Measurements from ENCODE around the gene LMTK2.

The LMTK2 gene

DNA sequence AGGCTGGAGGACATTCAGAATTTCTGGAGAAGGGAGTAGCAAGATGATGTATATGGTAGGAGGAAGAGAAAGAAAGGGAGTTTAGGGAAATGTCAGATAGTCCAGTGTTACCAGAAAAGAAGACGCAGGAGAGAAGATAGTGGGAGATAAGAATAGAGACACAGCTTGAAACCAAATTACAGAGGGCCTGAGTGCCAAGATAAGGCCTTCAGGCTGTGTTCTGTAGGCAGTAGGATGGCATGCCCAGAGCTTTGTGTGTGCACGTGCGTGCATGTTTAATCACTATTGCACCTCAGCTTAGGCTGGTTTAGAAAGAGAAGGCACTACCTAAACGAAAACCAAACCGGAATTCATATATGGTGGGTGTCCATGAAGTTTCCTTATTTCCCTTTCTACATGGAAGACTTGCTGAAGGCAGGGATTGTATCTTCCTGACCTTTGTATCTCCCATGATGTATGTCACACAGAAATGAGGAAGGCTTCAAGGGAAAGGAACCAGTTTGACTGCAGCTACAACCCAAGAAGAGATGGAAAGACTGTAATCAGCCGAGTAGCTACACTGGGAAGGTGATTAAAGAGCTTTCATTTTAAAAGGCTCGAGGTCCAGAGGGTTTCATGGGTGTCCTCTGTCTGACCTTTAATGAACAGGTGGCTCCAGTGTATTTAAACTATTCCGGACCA is 68.7 kb downstream of the LMTK2 start:
- DNase-seq (ENCODE audit: low read depth): no peak

DNA sequence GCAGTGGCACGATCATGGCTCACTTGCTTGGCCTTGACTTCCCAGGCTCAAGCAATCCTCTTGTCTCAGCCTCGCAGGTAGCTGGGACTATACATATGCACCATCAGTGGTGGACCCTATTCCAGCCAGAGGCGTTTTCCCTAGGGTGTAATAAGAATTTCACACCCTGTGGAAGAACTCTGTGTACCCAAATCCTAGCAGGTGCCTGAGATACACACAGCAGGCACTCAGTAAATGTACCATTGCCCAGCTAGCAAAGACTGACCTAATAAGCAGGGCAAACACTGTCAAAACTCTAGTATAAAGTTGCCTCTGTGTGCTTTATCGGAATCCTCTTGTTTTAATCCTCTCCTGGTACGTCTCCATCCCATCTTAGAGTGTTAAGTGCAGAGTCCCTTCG is 70.9 kb downstream of the LMTK2 start:
- no peak for DNase-seq (ENCODE audit: low read depth)

DNA sequence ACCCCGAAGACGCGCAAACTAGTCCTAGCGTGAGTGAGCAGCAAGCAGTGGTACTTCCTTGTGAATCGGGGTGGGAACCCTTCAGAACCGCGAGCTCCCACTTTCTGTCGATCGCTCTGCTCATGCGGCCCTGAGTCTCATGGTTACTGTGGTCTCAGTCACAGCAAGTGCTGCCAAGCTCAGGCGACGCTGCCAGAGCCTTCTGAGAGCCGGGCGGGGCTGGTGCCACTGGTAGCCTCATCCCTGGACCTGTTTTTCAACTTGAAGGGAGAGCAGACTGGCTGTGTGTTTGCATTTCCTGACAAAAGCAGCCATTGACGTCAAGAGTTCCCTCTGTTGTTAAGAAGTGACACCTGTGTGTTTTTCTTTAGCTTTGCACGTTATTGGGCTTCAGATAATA is 71.7 kb downstream of the LMTK2 start:
- no peak for DNase-seq (ENCODE audit: low read depth)

DNA sequence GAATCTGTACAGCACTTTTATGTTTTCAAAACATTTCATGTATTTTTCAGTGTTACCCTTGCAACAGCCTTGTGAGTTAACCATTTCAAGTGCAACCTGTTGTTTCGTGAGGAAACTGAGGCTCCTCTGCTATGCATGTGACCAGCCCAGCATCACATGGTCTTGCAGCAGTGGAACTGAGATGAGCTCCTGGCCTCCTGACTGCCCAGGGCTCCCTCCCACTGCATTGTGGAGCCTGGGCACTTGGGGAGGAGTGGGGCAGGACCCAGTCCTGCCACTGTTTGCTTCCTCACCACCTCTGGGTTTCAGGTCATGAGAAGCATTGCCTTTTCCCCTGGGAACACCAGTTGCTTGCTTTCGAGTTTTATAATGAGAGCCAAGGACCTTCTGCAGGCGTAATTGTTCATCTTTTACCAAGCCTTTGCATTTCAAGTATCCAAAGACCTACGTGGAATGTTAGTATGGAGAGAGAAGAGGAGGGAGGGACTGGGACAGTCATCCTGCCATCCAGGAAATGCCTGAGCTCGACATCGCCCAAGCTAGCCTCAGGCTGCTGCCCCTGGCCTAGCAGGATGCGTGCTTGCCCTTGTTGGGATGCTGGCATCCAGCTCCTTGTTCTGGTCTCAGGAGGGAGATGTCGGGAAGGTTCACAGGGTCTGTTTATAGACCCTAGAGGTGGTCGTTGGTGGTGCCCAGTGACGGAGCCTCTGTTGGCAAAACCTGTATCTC is 72.3 kb downstream of the LMTK2 start:
- no peak for DNase-seq (ENCODE audit: low read depth)

DNA sequence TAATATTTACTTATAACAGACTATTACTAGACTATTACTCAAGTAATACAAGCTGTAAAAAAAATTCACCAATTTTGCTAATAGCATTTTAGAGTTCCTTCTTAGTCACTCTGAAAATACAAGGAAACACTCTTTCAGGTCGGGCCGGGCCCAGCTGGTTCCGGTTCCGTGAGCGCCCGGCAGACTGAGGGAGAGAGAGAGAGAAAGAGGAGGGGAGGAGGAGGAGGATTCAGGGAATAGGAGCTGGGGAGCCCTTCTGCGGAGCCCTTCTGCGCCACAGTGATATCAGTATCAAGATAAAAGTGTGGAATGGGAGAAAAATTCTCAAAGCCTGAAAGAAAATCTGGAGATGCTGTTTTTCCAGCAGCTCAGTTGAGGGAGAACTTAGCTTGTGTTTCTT is 74.1 kb downstream of the LMTK2 start:
- no peak for DNase-seq (ENCODE audit: low read depth)

DNA sequence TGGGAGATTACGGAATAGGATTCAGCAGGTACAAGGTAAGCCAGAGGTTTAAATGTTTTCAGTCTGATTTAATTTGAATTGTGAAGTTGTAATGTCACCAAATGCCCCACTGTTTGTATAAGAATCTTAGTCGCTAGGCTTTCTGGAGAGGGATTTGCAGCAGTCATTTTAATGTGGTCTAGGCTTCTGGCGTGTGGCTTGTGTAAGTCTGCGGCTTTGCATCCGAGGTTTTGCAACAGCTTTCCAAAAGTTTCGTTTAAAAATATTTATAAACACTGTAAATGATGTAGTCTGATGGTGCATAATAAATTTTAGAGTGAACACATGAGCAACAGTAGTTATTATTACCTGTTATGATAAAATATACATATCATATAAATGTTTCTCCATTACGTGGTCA is 78.4 kb downstream of the LMTK2 start:
- DNase-seq (ENCODE audit: low read depth): no peak

DNA sequence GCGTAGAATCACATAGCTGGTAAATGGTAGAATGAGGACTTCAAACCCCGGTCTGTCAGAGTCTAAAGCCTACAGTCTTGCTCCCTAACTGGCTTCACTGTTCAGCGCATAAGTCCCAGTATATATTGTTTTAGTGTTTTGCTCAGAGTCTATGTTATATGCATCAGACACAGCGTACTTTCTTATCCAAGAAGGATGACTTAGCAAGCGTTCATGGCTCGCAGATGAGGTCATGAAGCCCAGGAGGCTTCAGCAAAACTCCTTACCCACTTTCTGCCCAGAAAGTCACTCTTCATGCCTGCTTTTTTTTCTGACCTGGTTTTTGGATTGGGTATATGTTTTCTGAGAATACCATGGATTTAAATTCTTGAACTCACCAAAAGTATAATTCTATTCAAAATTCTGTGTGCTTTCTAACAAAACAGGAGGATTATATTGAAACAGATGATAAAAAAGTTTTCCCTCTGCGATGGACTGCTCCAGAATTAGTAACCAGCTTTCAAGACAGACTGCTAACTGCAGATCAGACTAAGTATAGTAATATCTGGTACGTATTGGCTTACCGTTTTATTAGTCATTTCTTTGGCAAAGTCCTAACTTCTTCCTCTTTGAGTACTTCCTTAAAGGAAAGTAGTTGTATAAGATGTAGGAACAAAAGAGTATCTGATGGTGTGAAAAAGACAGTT is 79.9 kb downstream of the LMTK2 start:
- DNase-seq (ENCODE audit: low read depth): no peak

DNA sequence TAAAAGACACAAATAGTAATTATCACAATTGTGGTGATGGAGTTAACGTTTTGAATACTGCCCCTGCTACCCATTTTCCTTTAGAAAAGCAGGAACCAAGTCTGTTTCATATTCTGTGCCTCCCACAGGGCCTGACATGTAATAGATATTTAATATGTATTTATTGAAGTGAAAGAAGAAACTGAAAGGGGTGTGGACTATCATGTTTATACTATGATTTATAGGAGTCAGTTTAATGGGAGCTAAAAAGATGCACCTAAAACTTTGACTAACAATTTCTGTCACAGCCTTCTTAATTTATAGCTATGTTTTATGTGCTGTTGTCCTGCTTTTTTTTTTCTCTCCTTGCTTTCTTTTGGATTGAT is 80.5 kb downstream of the LMTK2 start:
- no peak for DNase-seq (ENCODE audit: low read depth)

DNA sequence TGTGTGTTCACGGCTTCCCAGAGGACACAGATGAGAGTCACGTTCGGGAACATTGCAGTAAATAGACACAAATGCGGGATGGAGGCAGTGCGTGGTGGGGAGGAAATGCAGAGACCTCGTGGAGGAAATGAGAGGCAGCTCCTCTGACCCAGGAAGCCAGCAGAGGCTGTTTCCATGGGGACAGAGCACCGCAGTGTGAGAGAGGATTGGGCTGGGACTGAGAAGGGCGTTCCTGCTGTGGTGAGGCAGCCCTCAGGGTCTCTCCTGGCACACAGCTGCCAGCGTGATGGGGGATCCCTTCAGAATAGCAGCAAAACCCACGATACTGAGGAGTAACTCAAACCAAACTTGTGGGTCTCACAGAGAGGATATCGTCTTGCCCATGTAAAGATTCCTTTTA is 82.9 kb downstream of the LMTK2 start:
- no peak for DNase-seq (ENCODE audit: low read depth)

DNA sequence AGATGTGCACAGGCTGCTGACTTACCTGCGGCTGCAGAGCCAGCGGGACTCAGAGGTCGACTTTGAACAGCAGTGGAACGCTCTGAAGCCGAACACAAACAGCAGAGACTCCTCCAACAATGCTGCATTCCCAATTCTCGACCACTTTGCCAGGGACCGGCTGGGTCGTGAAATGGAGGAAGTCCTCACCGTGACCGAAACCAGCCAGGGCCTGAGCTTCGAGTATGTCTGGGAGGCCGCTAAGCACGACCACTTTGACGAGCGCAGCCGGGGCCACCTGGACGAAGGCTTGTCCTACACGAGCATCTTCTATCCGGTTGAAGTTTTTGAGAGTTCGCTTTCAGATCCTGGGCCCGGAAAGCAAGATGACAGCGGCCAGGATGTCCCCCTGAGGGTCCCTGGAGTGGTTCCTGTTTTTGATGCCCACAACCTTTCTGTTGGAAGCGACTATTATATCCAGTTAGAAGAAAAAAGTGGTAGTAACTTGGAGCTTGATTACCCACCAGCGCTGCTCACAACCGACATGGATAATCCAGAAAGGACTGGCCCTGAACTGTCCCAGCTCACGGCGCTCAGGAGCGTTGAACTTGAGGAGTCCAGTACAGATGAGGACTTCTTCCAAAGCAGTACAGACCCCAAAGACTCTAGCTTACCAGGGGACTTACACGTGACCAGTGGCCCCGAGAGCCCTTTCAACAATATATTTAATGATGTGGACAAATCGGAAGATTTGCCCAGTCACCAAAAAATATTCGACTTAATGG is 85.2 kb downstream of the LMTK2 start:
- no peak for DNase-seq (ENCODE audit: low read depth)

DNA sequence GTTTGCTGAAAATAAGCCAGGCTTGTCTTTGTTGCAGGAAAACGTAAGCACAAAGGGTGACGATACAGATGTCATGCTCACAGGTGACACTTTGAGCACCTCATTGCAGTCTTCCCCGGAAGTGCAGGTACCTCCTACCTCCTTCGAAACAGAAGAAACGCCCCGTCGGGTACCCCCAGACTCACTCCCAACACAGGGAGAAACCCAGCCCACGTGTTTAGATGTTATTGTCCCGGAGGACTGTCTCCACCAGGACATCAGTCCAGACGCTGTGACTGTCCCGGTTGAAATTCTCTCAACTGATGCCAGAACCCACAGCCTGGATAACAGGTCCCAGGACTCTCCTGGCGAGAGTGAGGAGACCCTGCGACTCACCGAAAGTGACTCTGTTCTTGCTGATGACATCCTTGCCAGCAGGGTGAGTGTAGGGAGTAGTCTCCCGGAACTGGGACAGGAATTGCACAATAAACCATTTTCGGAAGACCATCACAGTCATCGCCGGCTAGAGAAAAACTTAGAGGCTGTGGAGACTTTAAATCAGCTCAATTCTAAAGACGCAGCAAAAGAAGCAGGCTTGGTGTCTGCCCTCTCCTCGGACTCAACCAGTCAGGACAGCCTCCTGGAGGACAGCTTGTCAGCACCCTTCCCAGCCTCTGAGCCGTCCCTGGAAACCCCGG is 86.3 kb downstream of the LMTK2 start:
- DNase-seq (ENCODE audit: low read depth): no peak

DNA sequence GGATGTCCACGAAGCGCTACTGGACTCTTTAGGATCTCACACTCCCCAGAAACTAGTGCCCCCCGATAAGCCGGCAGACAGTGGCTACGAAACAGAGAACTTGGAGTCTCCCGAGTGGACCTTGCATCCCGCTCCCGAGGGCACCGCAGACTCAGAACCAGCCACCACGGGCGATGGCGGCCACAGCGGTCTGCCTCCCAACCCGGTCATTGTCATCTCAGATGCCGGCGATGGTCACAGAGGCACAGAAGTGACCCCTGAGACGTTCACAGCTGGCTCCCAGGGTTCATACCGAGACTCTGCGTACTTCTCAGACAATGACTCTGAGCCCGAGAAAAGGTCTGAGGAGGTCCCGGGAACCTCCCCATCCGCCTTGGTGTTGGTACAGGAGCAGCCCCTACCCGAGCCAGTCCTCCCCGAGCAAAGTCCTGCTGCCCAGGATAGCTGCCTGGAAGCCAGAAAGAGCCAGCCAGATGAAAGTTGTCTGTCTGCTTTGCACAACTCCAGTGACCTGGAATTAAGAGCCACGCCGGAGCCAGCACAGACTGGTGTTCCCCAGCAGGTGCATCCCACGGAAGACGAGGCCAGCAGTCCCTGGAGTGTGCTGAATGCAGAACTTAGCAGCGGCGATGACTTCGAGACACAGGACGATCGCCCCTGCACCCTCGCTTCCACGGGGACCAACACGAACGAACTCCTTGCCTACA is 87.0 kb downstream of the LMTK2 start:
- DNase-seq (ENCODE audit: low read depth): no peak

DNA sequence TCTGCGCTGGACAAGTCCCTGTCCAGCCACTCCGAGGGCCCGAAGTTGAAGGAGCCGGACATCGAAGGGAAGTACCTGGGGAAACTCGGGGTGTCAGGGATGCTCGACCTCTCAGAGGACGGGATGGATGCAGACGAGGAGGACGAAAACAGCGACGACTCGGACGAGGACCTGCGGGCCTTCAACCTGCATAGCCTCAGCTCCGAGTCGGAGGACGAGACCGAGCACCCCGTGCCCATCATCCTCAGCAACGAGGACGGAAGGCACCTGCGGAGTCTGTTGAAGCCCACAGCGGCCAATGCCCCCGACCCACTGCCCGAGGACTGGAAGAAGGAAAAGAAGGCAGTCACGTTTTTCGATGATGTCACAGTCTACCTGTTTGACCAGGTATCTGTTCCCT is 87.5 kb downstream of the LMTK2 start:
- no peak for DNase-seq (ENCODE audit: low read depth)

DNA sequence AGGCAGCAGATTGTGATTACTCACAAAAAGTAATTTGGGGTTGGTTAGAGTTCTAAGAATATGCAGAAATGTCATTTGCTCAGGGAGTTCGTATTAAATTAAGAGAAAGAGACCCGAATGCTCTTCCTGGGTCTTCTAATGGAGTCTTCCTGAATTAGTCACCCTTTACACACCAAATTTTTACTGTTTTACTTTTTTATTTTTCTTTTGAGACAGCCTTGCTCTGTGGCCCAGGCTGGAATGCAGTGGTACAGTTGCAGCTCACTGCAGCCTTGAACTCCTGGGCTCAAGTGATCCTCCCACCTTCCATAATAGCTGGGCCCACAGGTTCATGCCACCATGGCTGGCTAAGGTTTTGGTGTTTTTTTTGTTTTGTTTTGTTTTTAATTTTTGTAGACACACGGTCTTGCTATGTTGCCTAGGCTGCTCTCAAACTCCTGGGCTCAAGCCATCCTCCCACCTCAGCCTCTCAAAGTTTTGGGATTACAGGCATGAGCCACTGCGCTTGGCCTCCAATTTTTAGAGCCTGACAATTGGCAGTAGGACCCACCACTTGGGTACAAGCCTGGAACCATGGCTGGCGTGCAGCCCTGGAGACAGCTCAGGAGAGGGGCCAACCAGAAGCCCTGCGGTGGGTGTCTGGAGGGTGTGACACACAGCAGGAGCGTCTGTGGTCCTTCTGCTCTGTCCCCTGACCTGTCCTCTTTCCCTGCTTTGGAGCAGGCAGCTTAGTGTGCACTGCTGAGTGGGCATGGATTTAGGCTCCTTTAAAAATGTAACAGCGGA is 88.2 kb downstream of the LMTK2 start:
- DNase-seq (ENCODE audit: low read depth): no peak

DNA sequence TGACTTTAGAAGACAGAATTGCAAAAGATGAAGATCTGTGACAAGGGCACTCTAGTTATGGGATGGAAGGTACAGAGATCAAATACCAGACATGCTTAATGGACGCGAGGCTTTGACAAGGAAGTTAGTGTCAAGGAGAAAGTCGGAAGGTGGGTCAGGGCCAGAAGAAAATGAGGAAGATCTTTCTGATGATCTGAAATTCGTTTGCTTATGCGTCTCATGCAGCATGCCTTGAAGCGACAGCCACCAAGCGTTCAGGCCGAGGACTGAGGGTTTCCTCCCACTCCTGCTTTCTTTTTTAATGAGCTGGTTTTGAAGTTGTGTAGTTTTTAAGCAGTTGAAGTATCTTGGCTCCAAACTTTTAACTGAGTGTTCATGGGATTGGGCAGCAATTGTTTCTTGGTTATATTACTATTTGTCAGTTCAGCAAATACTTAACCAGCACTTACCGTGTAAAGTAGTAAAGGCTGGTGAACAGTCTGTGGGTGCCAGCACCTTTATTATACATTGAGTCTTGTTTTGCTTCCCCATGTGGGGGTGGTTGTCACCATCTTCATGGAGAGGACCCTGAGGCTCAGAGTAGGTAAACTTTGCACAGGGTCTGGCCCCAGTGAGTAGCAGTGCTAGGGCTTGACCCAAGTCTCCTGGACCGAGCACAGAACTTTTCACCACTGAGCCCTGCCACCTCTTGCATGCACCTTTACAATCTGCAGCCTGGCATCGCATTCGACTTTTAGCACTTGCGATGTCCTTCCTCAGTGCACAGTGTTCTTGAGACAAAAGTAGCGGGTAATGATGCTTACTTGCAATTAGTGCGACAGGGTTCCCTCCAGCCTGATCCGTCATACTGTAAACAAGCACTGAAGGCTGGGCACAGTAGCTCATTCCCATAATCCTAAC is 90.3 kb downstream of the LMTK2 start:
- no peak for DNase-seq (ENCODE audit: low read depth)

DNA sequence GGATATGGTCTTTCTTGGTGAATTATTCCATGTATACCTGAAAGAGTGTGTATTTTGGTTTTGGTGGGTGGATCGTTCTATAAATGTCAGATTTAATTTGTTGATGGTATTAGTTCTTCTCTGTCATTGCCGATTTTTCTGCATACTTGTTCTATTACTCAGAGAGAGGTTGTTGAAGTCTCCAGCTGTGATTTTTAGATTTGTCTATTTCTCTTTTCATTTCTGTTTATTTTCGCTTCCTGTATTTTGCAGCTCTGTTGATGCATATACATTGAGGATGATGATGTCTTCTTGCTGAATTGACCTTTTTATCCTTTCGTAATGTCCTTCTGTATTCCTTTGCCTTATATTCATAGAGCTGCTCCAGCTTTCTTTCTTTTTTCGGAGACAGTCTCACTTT is 92.5 kb downstream of the LMTK2 start:
- no peak for DNase-seq (ENCODE audit: low read depth)

DNA sequence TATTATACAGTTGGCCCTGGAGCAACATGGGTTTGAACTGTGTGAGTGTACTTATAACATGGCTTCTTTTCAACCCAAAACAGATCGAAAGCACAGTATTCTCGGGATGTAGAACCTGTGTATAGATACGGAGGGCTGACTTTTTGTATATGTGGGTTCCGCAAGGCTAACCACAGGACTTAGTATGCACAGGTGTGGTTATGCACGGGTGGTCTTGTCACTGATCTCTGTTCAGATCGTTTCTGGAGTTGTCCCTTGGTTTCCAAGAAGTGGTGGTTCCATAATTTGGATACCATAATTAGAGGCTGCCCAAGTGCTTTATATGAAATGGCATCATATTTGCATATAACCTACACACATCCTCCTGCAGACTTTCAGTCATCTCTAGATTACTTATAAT is 93.7 kb downstream of the LMTK2 start:
- DNase-seq (ENCODE audit: low read depth): no peak

DNA sequence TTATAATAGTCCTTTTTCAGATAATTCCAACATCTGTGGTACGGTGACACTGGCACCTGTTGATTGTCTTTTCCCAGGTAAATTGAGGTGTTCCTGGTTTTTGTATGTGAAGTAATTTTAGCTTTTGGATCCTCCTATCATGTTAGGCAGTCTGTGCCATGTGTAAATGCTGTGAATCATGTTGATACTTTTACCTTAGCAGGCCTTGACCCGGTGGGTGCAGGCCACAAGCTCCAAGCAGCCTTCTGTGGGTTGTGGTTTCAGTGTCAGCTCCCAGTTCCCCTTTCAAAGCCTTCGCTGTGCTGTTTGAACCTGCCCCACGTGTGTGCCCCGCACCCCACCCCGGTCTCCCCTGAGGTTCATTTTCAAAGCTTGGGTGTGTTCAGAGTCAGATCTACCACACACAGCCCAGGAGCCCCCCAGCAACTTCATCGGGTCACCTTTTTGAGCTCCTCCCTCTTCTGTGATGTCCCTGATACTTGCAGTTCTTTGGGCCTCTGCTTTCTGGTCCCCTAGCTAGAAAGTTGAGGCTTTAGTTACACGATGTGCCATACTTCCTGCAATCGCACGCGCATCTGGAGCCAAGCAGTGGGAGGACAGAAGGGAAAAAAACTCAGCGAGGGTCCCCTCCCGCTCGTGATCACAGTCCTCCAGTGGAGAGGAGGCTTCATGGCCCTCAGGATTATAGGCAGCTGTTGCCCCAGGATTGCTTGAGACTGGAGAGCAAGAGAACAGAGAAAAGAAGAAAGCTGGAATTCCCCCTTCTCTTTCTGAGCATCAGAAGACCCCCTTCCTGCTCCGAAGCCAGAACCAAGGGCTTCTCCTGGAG is 95.9 kb downstream of the LMTK2 start:
- no peak for DNase-seq (ENCODE audit: low read depth)

Measured in stimulated activated CD8-positive, alpha-beta memory T cell treated with anti-CD3 and anti-CD28 coated beads, Interleukin-15, amount 100 ng/mL, for 24 hours (primary cell).